K562 (cell line): ENCODE measurements around the gene MTHFR. TPM values are rescaled to one million over a fixed set of nuclear protein-coding genes. Genes with fewer than 3 reads are reported as not detected.

Experiments used
- CEBPB ChIP-seq: fragments of 450-650 bp; IDR thresholded peaks from 2 replicates; pipeline ENCODE4 v1.6.1; 2016; ENCODE audit warnings: missing genetic modification characterization, missing compliant biosample characterization
- CHD7 ChIP-seq: fragments of 200-600 bp; sonication (generic); IDR thresholded peaks from one replicate; pipeline ENCODE4 v1.6.1; 2012; ENCODE audit warnings: mild to moderate bottlenecking, low read depth, low read length, inconsistent platforms
- DACH1 ChIP-seq: fragments of 450-650 bp; IDR thresholded peaks from 2 replicates; pipeline ENCODE4 v1.6.1; 2018; ENCODE audit not compliant: partially characterized antibody
- EWSR1 ChIP-seq: fragments of 450-650 bp; IDR thresholded peaks from 2 replicates; pipeline ENCODE4 v1.6.1; 2018; ENCODE audit warnings: borderline replicate concordance, mild to moderate bottlenecking, low read depth, moderate library complexity; ENCODE audit not compliant: partially characterized antibody
- FOXJ2 ChIP-seq: fragments of 200-800 bp; sonication (Bioruptor generic); IDR thresholded peaks from 2 replicates; pipeline ENCODE4 v1.6.1; 2016; ENCODE audit warnings: missing genetic modification characterization, missing compliant biosample characterization
- GABPB2 ChIP-seq: fragments of 250-450 bp; sonication (Bioruptor Pico); conservative IDR thresholded peaks from 2 replicates; pipeline ENCODE4 v1.5.1; 2021; ENCODE audit warnings: mild to moderate bottlenecking
- ILK ChIP-seq: fragments of 450-650 bp; IDR thresholded peaks from 2 replicates; pipeline ENCODE4 v1.6.1; 2016; ENCODE audit warnings: missing genetic modification characterization, low read depth, mild to moderate bottlenecking, missing compliant biosample characterization, moderate library complexity, borderline replicate concordance
- KLF10 ChIP-seq: fragments of 250-450 bp; sonication (Bioruptor Pico); IDR thresholded peaks from 2 replicates; pipeline ENCODE4 v1.6.1; 2021; ENCODE audit warnings: matching md5 sums
- L3MBTL2 ChIP-seq: fragments of 450-650 bp; IDR thresholded peaks from 2 replicates; pipeline ENCODE4 v1.6.1; 2016; ENCODE audit warnings: mild to moderate bottlenecking, moderate library complexity
- MAX ChIP-seq: sonication (generic); formaldehyde crosslinking; IDR thresholded peaks from 2 replicates; pipeline ENCODE4 v1.9.0; 2022; ENCODE audit warnings: mild to moderate bottlenecking, missing genetic modification reagents
- MTA3 ChIP-seq: fragments of 450-650 bp; formaldehyde crosslinking; IDR thresholded peaks from 2 replicates; pipeline ENCODE4 v1.6.1; 2017; ENCODE audit warnings: mild to moderate bottlenecking, borderline replicate concordance
- NCOA2 ChIP-seq, 2 experiments: fragments of 450-650 bp; IDR thresholded peaks; 2 replicates each; pipeline ENCODE4 v1.6.1; 2018; ENCODE audit warnings: mild to moderate bottlenecking in 2 of 2, moderate library complexity in 1 of 2; ENCODE audit not compliant: partially characterized antibody in 2 of 2
- TBP ChIP-seq: optimal IDR thresholded peaks from 2 replicates; pipeline ENCODE3; 2011; ENCODE audit warnings: low read depth, low read length, improper control_type of control experiment
- TFAP4 ChIP-seq: sonication (generic); formaldehyde crosslinking; IDR thresholded peaks from 2 replicates; pipeline ENCODE4 v1.8.0; 2022; ENCODE audit warnings: missing genetic modification reagents, mild to moderate bottlenecking, moderate library complexity, borderline replicate concordance
- ZC3H8 ChIP-seq: fragments of 450-650 bp; IDR thresholded peaks from 2 replicates; pipeline ENCODE4 v1.6.1; 2017
- ZNF583 ChIP-seq: fragments of 250-450 bp; sonication (Bioruptor Pico); IDR thresholded peaks from 2 replicates; pipeline ENCODE4 v1.4.0; 2020
- polyA plus RNA-seq, 8 experiments: library from polyadenylated mRNA; depleted of rRNA in 4 of 8; stranded (reverse) in 5 of 8; unstranded in 3 of 8; fragments of >200 nt; fragmentation: Nextera tagmentation in 2 of 8; fragmentation: Illumina TruSeq in 1 of 8; extraction: Ambion mirVana in 2 of 8; extraction: Trizol in 1 of 8; gene quantifications; 2 replicates each; pipeline versions ENCODE4 v1.2.1 to v1.2.3, GENCODE V29; 2011 to 2014; ENCODE audit warnings: inconsistent platforms in 1 of 8, missing spikeins in 1 of 8
- total RNA-seq, 7 experiments: library from RNA; depleted of rRNA in 6 of 7; stranded (reverse); fragments of >200 nt in 6 of 7; fragmentation: Illumina TruSeq in 2 of 7; extraction: Trizol in 2 of 7; gene quantifications; 2 replicates each; pipeline versions ENCODE4 v1.2.1 to v1.2.3, GENCODE V29; 2011 to 2021; ENCODE audit warnings: low replicate concordance in 1 of 7

Gene MTHFR
- total and polyA plus RNA-seq, 9 of the 15 experiments (the other 6 are each of a cell fraction or from before 2014, with no cell fraction given) = 5.0 to 104 (median 62.6) TPM

GRCh38 chr1:11740258-11741192, 65.2 kb downstream of the MTHFR start (continued):
- no peak for TF ChIP-seq CHD7
- no peak for TF ChIP-seq FOXJ2 (tag)
- TF ChIP-seq KLF10 (CRISPR knock-in tag) = no peak
- TF ChIP-seq L3MBTL2 = peak; percentile 44
- TF ChIP-seq MTA3 = peak; percentile 53; the same call in 1 of the 2 replicates
- no peak for TF ChIP-seq ZC3H8
- TF ChIP-seq ILK (tag) = no peak
- no peak for TF ChIP-seq NCOA2 (IDR thresholded peaks at IDR 0.05; ENCODE audit: partially characterized antibody in 2 of 2)
- no peak for TF ChIP-seq CEBPB
- 0 out of 2 replicates have a peak, but pooled peaks have one; percentile 1 for TF ChIP-seq MAX (CRISPR knock-in tag)
- no peak for TF ChIP-seq GABPB2 (CRISPR knock-in tag)
- TF ChIP-seq TFAP4 (CRISPR knock-in tag) = no peak
- TF ChIP-seq ZNF583 (CRISPR knock-in tag) = no peak
- no peak for TF ChIP-seq DACH1
- TF ChIP-seq EWSR1 = no peak
- TF ChIP-seq TBP = peak; percentile 16
